ENCODE measurements around the gene METTL1.

Gene METTL1

DNA sequence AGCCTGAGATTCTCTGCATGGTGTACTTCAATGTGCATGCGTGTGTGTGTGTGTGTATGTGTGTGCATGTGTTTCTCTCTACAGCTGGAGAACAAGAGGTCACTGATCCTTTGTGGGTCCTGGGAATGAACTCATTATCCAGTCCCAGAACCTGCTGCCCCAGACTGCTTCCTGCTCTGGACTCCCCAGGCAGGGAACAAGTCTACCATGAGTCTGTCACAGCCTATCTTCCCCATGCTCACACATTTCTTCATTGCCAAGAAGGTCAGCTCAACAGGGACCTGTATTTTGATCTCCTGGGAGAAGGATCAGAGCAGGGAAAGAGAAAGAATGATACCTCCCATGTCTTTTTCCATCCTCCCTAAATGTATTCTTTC lies 30.5 kb downstream of the METTL1 start:
- DNase-seq (ENCODE audit: extremely low spot score, insufficient read length, low read depth) (no peak), FAIRE-seq (no peak)

GRCh38 chr12:57740656-57741412 lies 31.1 kb downstream of the METTL1 start:
- DNase-seq (ENCODE audit: extremely low spot score, insufficient read length, low read depth) (peak; percentile 65), FAIRE-seq (peak; percentile 81)

DNA sequence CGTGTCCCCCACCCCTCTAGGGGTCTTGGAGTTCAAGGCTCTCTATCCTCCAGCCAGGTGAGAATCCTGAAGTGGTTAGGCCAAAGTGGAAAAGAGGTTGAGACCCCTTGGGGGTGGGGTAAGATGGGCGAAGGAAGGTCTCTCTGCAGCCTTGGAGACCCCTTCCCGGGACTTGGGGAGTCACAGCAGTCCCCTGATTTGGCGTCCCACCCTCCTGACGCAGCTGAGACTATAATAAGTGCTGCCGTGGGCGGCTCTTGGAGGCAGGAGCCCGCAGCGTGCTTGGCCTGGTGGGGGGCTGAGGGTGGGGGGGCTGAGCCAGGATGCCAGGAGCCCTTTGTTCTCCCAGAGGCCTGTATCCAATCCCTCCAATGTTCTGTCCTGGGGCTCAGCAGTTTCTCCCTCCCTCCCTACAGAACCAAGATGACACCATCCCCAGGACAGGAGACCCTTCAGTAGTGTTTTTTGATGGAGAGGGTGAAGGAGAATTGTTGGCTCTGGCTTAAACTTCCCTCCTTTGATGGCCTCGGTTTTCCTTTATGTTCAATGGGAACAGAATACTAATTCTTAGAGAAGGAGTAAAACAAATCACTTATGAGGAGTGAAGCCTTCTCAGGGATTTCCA lies 31.9 kb downstream of the METTL1 start:
- DNase-seq (ENCODE audit: extremely low spot score, insufficient read length, low read depth) (no peak), FAIRE-seq (no peak)

DNA sequence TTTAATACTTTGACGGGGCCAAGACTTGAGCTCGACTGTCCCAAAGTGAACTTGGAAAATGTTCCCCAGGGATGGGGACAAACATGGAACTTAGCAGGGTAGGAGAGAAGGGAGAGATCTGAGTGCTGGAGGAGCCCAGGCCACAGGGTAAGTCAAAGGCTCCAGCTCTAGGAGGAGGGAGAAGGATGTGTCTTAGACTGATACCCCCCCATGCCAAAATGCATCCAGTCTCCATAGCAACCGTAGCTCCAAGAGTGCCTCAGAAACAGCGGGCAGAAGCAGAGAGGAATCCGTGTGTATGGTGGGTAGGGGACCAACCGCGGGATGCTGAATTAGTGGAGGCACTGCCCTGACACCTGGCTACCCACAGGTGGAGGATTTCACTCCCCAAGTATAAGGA lies 32.5 kb downstream of the METTL1 start:
- FAIRE-seq = no peak

DNA sequence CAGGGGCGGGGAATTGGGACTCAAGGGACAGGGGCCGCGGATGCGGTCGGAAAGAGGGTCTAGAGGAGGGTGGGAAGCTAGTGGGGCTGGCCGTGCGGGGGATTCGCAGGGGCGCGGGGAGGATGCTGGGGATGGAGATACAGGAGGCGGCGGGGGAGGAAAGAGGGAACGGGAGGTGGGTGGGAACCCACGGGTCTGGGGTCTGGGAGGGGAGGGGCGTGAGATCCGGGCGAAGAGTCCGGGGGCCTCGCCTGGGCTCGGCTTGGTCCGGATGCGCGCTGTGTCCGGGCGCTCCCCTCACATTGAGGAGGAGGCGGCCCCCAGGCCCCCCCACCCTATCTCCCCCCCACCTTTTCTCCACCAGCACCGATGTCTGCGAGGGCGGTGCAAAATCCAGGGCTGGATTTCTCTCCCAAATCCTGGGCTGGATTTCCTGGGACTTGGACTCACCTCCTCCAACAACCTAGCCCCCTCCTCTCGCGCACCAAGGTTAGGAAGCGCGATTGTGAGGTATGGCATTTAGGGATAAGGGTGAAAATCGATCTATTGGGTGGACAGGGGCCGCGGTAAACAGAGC lies 33.2 kb downstream of the METTL1 start, which contains the start of gene AGAP2:
AGAP2 (minus strand) TSS at position 82 of the 577 bp plus-strand sequence. CDS start 496 bp downstream, outside the sequence.
- FAIRE-seq (no peak), DNase-seq (ENCODE audit: extremely low spot score, insufficient read length, low read depth) (no peak)

More for the DNA sequence above, 32.5 kb downstream of the METTL1 start:
- DNase-seq (ENCODE audit: extremely low spot score, insufficient read length, low read depth) = no peak

- DNase-seq (ENCODE audit: extremely low spot score, insufficient read length, low read depth) = no peak
- FAIRE-seq = no peak
Measured at GRCh38 chr12:57737467-57738460, 34.1 kb downstream of the METTL1 start.

DNA sequence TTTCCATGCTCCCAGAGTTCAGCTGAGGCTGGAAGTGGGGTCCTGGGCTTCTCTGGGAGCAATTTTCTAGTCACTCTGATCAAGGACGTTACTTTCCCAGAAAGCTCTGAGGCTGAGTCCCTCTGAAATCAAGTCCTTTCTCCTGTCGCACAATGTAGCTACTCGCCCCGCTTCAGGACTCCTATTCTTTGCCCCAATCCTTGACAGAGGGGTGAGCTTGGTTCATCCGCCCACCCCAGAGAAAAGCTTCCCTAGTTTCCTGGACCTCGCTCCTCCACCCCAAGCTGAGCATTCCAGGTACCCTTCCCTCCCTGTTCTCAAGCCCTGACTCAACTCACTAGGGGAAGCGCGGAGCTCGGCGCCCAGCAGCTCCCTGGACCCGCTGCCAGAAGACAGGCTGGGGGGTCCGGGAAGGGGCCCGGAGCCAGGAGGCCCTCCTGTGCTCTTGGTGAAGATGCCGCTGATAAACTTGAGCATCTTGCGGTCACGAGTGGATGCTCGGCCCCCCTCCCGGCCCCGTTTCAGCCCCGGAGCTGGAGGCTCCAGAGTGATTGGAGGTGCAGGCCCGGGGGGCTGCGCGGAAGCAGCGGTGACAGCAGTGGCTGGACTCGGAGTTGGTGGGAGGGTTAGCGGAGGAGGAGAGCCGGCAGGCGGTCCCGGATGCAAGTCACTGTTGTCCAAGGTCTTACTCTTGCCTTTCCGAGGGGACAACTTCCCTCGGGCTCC lies 35.0 kb downstream of the METTL1 start:
- DNase-seq (ENCODE audit: extremely low spot score, insufficient read length, low read depth) = no peak
- FAIRE-seq = no peak

DNA sequence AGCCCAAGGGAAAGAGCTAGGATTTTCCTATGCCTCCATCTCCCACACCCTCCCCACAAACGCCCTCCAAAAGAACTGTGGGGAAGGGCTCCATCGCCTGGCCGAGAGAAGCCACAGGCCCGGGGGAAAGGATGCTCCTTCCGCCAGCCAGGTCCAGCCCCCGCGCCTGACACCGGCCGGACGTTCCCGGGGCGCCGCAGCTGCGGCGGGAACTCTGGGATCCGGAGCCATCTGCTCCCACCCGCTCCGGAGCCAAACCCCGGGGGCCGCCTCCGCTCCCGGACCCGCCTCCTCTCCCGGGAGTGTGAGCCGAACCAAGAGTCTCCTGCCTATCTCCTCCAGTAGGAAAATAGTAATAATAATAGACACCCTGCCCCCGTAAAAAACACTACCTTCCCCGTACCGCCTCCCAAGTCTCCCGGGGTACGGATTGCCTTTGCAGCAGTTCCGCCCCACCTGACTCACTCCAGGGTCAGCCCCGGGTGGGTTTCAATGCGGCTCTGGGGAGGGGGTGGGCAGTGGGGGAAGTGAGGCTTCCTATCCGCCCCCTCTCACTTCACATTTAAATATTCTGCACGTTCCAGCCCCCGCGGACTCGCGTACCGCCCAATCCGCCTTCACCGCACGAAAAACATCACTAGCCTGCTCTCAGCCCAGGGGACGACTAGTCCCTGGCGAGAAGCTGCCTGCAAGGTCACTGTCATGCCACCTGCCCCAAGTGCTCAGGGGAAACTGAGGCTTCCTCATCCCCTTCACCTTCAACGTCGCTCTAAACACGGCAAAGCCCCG lies 35.8 kb downstream of the METTL1 start:
- FAIRE-seq (no peak), DNase-seq (ENCODE audit: extremely low spot score, insufficient read length, low read depth) (no peak)

DNA sequence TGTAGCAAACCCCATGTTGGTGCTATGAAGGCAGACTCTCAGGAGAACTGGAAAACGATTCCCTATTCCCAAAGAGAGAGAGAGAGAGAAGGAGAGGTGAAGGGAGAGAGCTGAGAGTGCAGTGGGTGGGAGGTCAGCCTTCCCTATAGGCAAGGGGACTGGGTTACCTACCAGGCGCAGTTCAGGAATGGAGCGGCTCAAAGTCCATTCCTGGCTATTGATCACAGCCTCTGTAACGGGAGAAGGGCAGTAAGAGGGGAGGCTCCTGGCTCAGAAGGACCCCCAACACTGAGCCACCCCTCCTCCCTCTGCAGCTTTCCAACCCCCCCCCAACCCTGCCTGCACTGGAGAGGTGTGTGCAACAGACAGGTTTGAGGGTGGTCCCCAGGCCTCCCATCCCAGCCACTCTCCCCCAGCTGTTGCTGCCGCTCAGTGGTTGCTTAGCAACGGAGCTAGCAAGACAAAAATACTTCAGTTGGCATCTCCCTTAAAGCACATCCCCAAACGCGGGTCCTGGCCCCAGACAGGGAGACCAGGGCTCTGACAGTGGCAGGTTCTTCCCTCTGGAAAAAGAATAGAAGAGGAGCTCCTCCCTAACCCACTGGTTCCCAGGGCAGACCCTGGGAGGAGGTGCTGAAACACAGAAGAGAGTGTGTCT lies 36.6 kb downstream of the METTL1 start:
- FAIRE-seq (no peak), DNase-seq (ENCODE audit: extremely low spot score, insufficient read length, low read depth) (no peak)

DNA sequence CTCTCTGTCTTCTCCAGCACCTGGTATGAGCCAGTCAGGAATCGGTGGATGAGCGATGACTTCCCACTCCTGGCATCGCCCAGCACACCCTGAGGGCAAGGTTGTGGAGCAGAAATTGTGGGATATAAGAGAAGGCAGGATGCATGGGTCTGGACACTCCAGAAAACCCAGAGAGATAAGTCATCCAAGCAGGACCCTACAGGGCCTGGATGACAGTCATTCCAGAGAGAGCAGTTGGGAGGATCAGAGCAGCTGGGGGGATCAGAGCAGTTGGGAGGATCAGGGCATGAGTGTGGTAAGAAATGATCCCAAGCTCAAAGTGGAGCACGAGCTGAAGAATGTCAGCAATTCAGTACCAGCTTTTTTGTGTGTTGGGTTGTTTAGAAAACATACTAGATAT lies 37.3 kb downstream of the METTL1 start:
- FAIRE-seq = no peak
- DNase-seq (ENCODE audit: extremely low spot score, insufficient read length, low read depth) = no peak

GRCh38 chr12:57733928-57734327 lies 38.0 kb downstream of the METTL1 start:
- DNase-seq (ENCODE audit: extremely low spot score, insufficient read length, low read depth) = no peak
- FAIRE-seq = no peak

GRCh38 chr12:57732726-57733593 lies 38.9 kb downstream of the METTL1 start:
- no peak for DNase-seq (ENCODE audit: extremely low spot score, insufficient read length, low read depth)
- no peak for FAIRE-seq

- no peak for FAIRE-seq
- no peak for DNase-seq (ENCODE audit: extremely low spot score, insufficient read length, low read depth)
Measured at GRCh38 chr12:57732270-57732669, 39.6 kb downstream of the METTL1 start.

DNA sequence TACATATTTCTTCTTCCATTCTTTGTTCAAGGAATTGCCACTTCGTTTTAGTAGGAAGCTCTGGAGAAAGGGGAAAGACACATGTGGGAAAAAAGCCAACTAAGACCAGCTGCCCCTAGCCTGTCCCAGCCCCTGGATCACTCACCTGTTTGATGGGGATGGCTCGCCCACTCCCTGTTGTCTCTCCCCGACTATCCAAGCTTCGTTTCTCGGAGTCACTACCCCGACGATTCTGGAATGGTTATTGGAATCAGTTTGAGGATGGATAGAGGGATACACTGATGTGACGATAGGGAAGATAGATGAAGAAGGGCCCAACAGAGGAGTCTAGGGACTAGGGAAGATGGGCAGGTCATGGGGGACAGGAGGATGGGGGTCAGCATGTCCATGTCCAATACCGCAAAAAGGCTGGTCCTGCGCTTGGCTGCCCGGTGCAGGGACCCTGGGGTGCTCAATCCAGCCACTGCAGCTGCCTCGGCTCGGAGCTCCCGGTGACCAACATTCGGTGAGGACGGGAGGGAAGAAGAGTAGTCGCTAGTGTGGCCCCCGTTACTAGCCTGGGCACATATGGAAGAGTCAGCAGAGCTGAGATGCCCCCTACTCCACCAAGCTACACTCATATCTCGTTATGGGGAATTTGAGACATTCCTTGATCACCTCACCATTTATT lies 40.4 kb downstream of the METTL1 start:
- DNase-seq (ENCODE audit: extremely low spot score, insufficient read length, low read depth) = no peak
- no peak for FAIRE-seq

GRCh38 chr12:57730336-57731067 lies 41.4 kb downstream of the METTL1 start:
- DNase-seq (ENCODE audit: extremely low spot score, insufficient read length, low read depth) (no peak), FAIRE-seq (no peak)

GRCh38 chr12:57729321-57729844 lies 42.5 kb downstream of the METTL1 start:
- DNase-seq (ENCODE audit: extremely low spot score, insufficient read length, low read depth) (no peak), FAIRE-seq (no peak)

Measured in GM18507 (cell line).